ENCODE data around the gene LRP1B. TPM values are rescaled to one million over a fixed set of nuclear protein-coding genes. Genes with fewer than 3 reads are reported as not detected.

LRP1B gene
- total RNA-seq, 2 donors from 2014 or later: 0.02 TPM; not detected in 1

DNA sequence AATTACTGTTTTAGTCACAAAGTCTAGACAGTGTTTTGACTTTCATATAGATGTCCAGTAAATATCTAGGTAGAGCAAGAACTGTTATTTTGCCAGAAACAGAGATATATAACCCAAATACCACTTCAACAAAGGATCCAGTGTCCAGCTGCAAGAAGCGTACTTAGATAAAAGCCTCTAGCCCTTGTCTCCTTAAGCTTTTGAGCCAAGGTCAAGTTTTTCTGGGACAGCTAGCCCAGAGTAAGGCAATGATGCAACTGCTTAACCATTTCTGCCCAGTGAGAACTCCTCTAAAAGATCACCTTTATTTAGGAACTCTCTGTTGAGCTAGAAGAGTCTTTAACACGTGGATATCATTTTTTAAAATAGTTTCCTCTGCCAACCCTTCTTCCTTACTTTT lies 1925.7 kb downstream of the LRP1B start:
- Mint-ChIP-seq H3K27ac (no peak overlapping the region), H3K36me3 (ENCODE audit: low read depth) (no peaks in the 10 kb centered on the region), H3K4me1 (no peaks in the 10 kb centered on the region), H3K27me3 (no peaks in the 10 kb centered on the region), H3K4me3 (no peak overlapping the region)
- DNase-seq (no peak), ATAC-seq (no peak)
- no peaks in the 10 kb centered on the region for H3K9me3 ChIP-seq (ENCODE audit: control insufficient read depth, low read length, poor library complexity, severe bottlenecking)

DNA sequence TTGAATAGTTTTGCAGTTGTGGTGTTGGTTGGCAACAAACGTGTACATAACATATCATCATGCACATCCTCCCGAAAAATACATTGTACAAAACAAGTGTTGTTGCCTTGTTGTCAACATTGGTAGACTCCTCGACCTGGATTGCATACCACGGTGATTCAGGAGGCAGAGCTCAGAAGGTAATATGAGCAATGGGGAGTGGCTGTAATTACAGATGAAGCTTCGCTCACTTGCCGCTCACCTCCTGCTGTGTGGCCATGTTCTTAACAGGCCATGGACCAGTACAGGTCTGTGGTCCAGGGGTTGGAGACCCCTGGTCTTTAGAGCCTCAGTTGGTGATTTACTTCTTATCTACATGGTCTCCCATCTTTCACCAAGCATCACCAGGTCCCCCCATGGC lies 1927.5 kb downstream of the LRP1B start:
- Mint-ChIP-seq H3K36me3 (ENCODE audit: low read depth) (no peaks in the 10 kb centered on the region), H3K27ac (no peak overlapping the region), H3K4me3 (no peak overlapping the region), H3K4me1 (no peaks in the 10 kb centered on the region), H3K27me3 (no peaks in the 10 kb centered on the region)
- H3K9me3 ChIP-seq (ENCODE audit: control insufficient read depth, low read length, poor library complexity, severe bottlenecking): no peaks in the 10 kb centered on the region
- no peak for ATAC-seq
- no peak for DNase-seq

DNA sequence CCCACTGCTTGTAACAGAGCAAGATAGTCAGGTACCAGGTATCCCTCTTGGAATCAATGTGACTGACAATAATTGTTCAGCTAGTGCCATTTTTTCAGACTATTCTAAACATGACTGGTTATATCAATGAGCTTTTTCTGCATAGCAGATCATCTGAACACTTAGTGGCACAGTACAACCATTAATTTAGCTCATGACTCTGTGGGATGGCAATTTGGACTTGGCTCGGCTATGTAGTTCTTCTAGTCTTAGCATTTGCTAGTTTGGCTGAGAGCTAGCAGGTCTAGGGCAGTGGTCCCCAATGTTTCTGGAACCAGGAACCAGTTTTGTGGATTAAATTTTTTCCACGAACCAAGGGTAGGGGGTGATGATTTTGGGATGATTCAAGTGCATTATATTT lies 1929.2 kb downstream of the LRP1B start:
- H3K36me3 Mint-ChIP-seq (ENCODE audit: low read depth): no peaks in the 10 kb centered on the region
- no peaks in the 10 kb centered on the region for H3K9me3 ChIP-seq (ENCODE audit: control insufficient read depth, low read length, poor library complexity, severe bottlenecking)
- H3K4me1 Mint-ChIP-seq: no peaks in the 10 kb centered on the region
- ATAC-seq (no peak), DNase-seq (no peak)
- H3K27me3 Mint-ChIP-seq: no peaks in the 10 kb centered on the region
- H3K27ac Mint-ChIP-seq: no peak overlapping the region
- no peak overlapping the region for H3K4me3 Mint-ChIP-seq

DNA sequence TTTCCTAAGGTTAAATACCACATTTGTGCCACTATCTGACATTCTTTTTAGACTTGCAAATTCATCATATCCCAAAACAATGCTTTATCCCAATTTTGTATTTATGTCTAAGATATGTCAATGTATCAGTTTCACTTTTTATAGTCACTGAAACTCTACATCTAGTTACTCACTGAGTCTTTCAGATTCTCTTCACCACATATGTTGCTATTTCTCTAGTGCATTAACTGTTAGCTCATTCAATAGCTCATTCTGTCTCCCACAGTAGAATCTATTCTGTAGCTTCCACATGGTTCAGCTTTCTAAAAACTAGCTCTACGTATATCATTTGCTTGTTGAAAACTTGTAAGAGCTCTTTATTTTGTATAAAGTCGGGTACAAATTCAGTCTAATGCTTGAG lies 1930.1 kb downstream of the LRP1B start:
- DNase-seq: no peak
- ATAC-seq: no peak
- Mint-ChIP-seq H3K4me3 (no peak overlapping the region), H3K27me3 (no peaks in the 10 kb centered on the region), H3K36me3 (ENCODE audit: low read depth) (no peaks in the 10 kb centered on the region), H3K27ac (no peak overlapping the region), H3K4me1 (no peaks in the 10 kb centered on the region)
- H3K9me3 ChIP-seq (ENCODE audit: control insufficient read depth, low read length, poor library complexity, severe bottlenecking): no peaks in the 10 kb centered on the region

DNA sequence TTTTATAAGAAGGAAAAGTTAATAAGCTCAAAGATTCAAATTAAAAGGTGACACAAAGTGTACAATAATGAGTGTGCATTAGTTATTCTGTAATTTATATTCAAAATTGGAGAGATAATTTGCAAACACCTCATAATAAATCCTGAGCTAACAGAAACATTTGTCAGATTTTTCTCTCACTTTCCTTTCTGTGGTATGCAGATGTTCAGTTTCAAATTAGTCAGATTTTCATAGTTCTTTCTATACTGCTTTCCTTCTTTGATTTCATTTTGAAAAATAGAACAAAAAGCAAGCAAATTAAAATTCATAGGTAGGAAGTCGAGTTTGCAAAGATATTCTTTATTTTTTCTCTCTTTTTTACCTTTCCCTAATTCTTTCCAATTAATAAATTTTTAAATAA lies 1930.5 kb downstream of the LRP1B start:
- no peaks in the 10 kb centered on the region for H3K4me1 Mint-ChIP-seq
- no peaks in the 10 kb centered on the region for H3K36me3 Mint-ChIP-seq (ENCODE audit: low read depth)
- H3K4me3 Mint-ChIP-seq: no peak overlapping the region
- no peak for DNase-seq
- H3K9me3 ChIP-seq (ENCODE audit: control insufficient read depth, low read length, poor library complexity, severe bottlenecking): no peaks in the 10 kb centered on the region
- no peak for ATAC-seq
- no peaks in the 10 kb centered on the region for H3K27me3 Mint-ChIP-seq
- H3K27ac Mint-ChIP-seq: no peak overlapping the region

DNA sequence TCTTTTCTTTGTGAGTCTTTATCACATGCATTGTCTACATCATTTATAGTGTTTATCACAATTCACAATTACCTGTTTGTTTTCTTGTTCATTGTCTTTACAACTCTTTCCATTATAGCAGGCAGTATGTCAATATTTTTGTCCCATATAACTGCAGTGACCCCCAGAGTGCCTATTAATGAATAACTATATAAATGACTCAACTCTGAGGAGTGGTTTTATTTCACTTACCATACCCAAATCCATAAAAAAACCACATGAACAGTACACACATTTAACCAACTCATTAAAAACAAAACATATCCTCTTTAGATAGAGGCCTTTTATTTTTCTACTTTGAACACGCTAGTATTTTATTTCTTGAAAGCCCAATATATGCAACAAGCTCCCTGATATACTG lies 1931.5 kb downstream of the LRP1B start:
- ATAC-seq (no peak), DNase-seq (no peak)
- H3K9me3 ChIP-seq (ENCODE audit: control insufficient read depth, low read length, poor library complexity, severe bottlenecking): no peaks in the 10 kb centered on the region
- Mint-ChIP-seq H3K27ac (no peak overlapping the region), H3K36me3 (ENCODE audit: low read depth) (no peaks in the 10 kb centered on the region), H3K27me3 (no peaks in the 10 kb centered on the region), H3K4me3 (no peak overlapping the region), H3K4me1 (no peaks in the 10 kb centered on the region)

DNA sequence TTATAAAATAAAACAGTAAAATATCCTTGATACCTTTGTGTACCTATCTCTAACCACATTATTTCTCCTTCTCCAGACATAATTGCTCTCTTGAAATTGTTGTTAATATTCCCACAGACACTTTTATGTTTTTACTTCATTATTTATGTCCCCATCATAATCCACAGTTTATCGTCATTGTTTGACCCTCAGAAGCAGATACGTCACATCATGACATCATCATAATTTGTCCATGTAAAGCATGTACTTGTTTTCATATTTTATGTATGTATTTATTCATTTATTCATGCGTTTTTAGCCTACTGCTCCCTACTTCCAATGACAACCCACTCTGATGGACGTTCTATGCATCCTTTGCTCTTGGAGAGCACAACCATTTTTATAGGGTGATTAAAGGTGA lies 1943.7 kb downstream of the LRP1B start:
- DNase-seq (no peak), ATAC-seq (no peak)
- Mint-ChIP-seq H3K36me3 (ENCODE audit: low read depth) (no peaks in the 10 kb centered on the region), H3K4me3 (no peak overlapping the region), H3K4me1 (no peaks in the 10 kb centered on the region), H3K27me3 (no peaks in the 10 kb centered on the region), H3K27ac (no peak overlapping the region)
- peaks cover 3% of the 10 kb centered on the region for H3K9me3 ChIP-seq (ENCODE audit: control insufficient read depth, low read length, poor library complexity, severe bottlenecking)

DNA sequence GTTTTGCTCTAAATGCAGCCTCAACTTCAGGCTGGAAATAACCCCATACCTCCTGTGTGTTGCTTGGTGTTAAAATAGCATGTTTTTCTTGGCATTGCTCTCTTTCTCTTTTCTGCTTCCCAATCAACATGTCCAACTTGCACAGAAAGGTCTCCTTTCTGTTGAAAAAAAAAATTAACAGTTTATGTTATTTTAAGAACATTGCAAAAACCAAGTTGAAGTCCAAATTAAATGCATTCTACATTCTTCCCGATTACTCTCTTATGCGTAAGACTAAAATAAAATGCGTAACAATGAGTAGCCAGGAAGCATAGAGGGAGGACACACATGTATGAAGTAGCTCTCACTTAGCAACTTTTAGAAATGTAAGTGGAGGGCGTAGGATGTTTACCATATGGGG lies 1944.5 kb downstream of the LRP1B start:
- H3K4me1 Mint-ChIP-seq: no peaks in the 10 kb centered on the region
- no peaks in the 10 kb centered on the region for H3K36me3 Mint-ChIP-seq (ENCODE audit: low read depth)
- H3K9me3 ChIP-seq (ENCODE audit: control insufficient read depth, low read length, poor library complexity, severe bottlenecking): peaks cover 4% of the 10 kb centered on the region
- H3K27me3 Mint-ChIP-seq: no peaks in the 10 kb centered on the region
- no peak overlapping the region for H3K4me3 Mint-ChIP-seq
- no peak overlapping the region for H3K27ac Mint-ChIP-seq
- ATAC-seq (no peak), DNase-seq (no peak)

DNA sequence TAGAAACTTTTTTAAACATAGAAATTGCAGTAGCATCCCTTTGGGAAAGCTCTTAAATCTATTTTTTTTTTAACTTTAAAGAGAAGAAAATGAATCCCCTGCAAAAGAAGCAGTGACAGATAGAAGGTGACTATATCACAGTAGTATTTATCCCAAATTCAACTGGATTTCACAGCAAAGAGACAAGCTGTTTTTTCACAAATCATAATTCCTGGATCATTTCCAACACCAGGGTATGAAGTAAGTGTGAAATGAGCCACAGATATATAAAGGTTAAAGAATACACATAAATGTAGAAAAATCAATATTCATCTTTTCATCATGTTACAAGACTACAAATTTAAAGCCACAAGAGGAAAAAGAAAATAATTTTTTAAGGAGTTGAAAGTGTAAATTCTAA lies 1945.7 kb downstream of the LRP1B start:
- no peak for ATAC-seq
- DNase-seq: no peak
- Mint-ChIP-seq H3K27ac (no peak overlapping the region), H3K4me1 (no peaks in the 10 kb centered on the region), H3K4me3 (no peak overlapping the region), H3K36me3 (ENCODE audit: low read depth) (no peaks in the 10 kb centered on the region), H3K27me3 (no peaks in the 10 kb centered on the region)
- peaks cover 4% of the 10 kb centered on the region for H3K9me3 ChIP-seq (ENCODE audit: control insufficient read depth, low read length, poor library complexity, severe bottlenecking)

DNA sequence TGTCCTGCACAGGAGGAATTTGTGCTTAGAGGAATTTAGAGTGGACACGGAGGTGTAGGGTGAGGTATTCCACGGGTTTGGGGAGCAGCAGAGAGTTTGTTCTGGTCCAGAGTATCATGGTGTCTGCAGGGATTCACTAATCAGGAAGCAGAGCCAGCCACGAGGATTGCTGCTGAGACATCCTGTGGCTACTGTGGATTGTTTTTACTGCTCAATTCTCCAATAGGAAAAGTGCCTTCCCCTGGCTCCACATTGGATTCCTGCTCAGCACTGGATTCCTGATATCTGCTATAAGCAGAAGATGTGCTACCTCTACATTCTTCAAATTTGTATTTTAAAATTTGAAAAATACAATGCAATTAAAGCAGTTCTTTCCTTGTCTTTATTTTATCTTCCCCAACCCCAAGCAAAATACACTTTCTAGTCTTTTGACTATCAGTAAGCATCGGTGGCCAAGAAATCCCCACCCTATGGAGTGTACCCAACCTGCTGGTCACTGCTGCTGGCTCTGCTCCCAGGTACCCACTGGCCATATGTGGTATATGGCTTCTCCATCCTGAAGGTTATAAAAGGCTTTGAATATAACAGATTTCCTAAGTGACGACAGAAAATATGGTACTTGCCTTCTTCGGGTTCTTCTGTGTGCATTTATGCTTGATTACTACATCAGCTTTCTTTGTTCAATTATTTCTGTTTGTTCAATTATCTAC lies 1947.6 kb downstream of the LRP1B start:
- H3K4me3 Mint-ChIP-seq: no peak overlapping the region
- no peak for ATAC-seq

More for the DNA sequence above, 1947.6 kb downstream of the LRP1B start:
- Mint-ChIP-seq H3K27me3 (no peaks in the 10 kb centered on the region), H3K4me1 (no peaks in the 10 kb centered on the region), H3K36me3 (ENCODE audit: low read depth) (no peaks in the 10 kb centered on the region), H3K27ac (no peak overlapping the region)
- no peak for DNase-seq
- peaks cover 4% of the 10 kb centered on the region for H3K9me3 ChIP-seq (ENCODE audit: control insufficient read depth, low read length, poor library complexity, severe bottlenecking)

Measured in T-helper 17 cell (primary cell).